Thyroid gland (tissue), 4 donors: ENCODE data around the gene DACH1.

Source experiments
- CTCF ChIP-seq, 6 experiments: fragments of 200-600 bp in 3 of 6; fragments of 450-650 bp in 3 of 6; sonication (generic) in 3 of 6; IDR thresholded peaks; one replicate each; pipeline ENCODE4 v1.5.1; 2016 to 2019; ENCODE audit warnings: antibody characterized with exemption in 6 of 6, mild to moderate bottlenecking in 2 of 6, inconsistent platforms in 1 of 6, moderate library complexity in 1 of 6
- POLR2A ChIP-seq, 2 donors: fragments of 450-650 bp; IDR thresholded peaks; one replicate each; pipeline ENCODE4 v1.6.1; 2017; ENCODE audit warnings: antibody characterized with exemption in 2 of 2, mild to moderate bottlenecking in 2 of 2, moderate library complexity in 1 of 2

- TF ChIP-seq CTCF (IDR thresholded peaks at IDR 0.05) (no peak), POLR2A (IDR thresholded peaks at IDR 0.05) (no peak)
Measured at GRCh38 chr13:71408416-71408815, 458.6 kb downstream of the DACH1 start.
